HepG2 (cell line): Measurements from ENCODE around the gene MTIF2.
"Not testable (repeated sequence)": the region's sequence is repeated elsewhere in the genome, so short reads cannot be mapped to it uniquely, and the experiment has no call there.

Source experiments
- CTCF ChIP-seq: sonication (generic); formaldehyde crosslinking; IDR thresholded peaks from 2 replicates; pipeline ENCODE4 v1.5.0; 2020; ENCODE audit warnings: mild to moderate bottlenecking, missing genetic modification reagents, moderate library complexity
- JUN ChIP-seq: sonication (generic); formaldehyde crosslinking; IDR thresholded peaks from 2 replicates; pipeline ENCODE4 v1.4.0; 2020; ENCODE audit warnings: mild to moderate bottlenecking, missing genetic modification reagents
- NFRKB ChIP-seq: fragments of 450-650 bp; IDR thresholded peaks from 2 replicates; pipeline ENCODE4 v1.6.1; 2017
- PBX3 ChIP-seq: sonication (generic); formaldehyde crosslinking; IDR thresholded peaks from 2 replicates; pipeline ENCODE4 v1.8.1; 2023; ENCODE audit warnings: missing genetic modification reagents, inconsistent platforms, borderline replicate concordance
- PHF8 ChIP-seq: sonication (generic); formaldehyde crosslinking; IDR thresholded peaks from 2 replicates; pipeline ENCODE4 v1.5.0; 2020; ENCODE audit warnings: missing genetic modification reagents
- POLR2AphosphoS5 ChIP-seq: IDR thresholded peaks from 2 replicates; pipeline ENCODE4 v1.6.1; 2012; ENCODE audit warnings: low read depth, low read length
- RBAK ChIP-seq: sonication (generic); formaldehyde crosslinking; IDR thresholded peaks from 2 replicates; pipeline ENCODE4 v1.5.1; 2020; ENCODE audit warnings: mild to moderate bottlenecking, missing genetic modification reagents
- RBFOX2 ChIP-seq: fragments of 200-400 bp; formaldehyde crosslinking; IDR thresholded peaks from 2 replicates; pipeline ENCODE4 v1.6.1; 2017; ENCODE audit warnings: low read depth, mild to moderate bottlenecking, low read length
- ZNF121 ChIP-seq: sonication (generic); formaldehyde crosslinking; IDR thresholded peaks from 2 replicates; pipeline ENCODE4 v1.5.0; 2020; ENCODE audit warnings: mild to moderate bottlenecking, missing genetic modification reagents
- ZNF326 ChIP-seq: sonication (generic); formaldehyde crosslinking; IDR thresholded peaks from 2 replicates; pipeline ENCODE4 v1.4.0; 2020; ENCODE audit warnings: missing genetic modification reagents, borderline replicate concordance
- ZNF530 ChIP-seq: sonication (generic); formaldehyde crosslinking; IDR thresholded peaks from 2 replicates; pipeline ENCODE4 v1.5.0; 2020; ENCODE audit warnings: low read depth, mild to moderate bottlenecking, missing genetic modification reagents
- ZNF691 ChIP-seq: sonication (generic); formaldehyde crosslinking; IDR thresholded peaks from 2 replicates; pipeline ENCODE4 v1.4.0; 2020; ENCODE audit warnings: missing genetic modification reagents, low read depth, mild to moderate bottlenecking, borderline replicate concordance
- ZNF747 ChIP-seq: sonication (generic); formaldehyde crosslinking; IDR thresholded peaks from 2 replicates; pipeline ENCODE4 v1.8.1; 2023; ENCODE audit warnings: missing genetic modification reagents, mild to moderate bottlenecking, borderline replicate concordance

DNA sequence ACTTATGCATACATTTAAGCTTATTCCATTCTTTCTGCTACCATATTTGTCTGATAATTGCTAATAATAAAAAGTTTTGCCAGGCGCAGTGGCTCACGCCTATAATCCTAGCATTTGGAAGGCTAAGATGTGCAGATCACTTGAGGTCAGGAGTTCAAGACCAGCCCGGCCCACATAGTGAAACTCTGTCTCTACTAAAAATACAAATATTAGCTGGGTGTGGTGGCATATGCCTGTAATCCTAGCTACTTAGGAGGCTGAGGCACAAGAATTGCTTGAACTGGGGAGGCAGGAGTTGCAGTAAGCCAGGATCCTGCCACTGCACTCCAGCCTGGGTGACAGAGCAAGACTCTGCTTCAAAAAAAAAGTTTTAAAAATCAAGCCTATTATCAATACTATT is 9.4 kb downstream of the MTIF2 start:
- TF ChIP-seq PHF8 (CRISPR knock-in tag); PBX3 (CRISPR knock-in tag); ZNF326; ZNF691 (CRISPR knock-in tag); CTCF (CRISPR knock-in tag); ZNF530 (CRISPR knock-in tag); ZNF121 (CRISPR knock-in tag); RBFOX2; JUN (CRISPR knock-in tag); POLR2AphosphoS5; ZNF747 (CRISPR knock-in tag); RBAK (CRISPR knock-in tag); NFRKB: not testable (repeated sequence)
